Adrenal gland (tissue), 12 donors: ENCODE results near the gene SVBP. TPM values are rescaled to one million over a fixed set of nuclear protein-coding genes. Genes with fewer than 3 reads are reported as not detected.

ENCODE experiments used
- DNase-seq, 7 donors: peaks; one replicate each; pipeline ENCODE4 v3.0.0-alpha.2; 2019 to 2020
- H3K27ac ChIP-seq, 5 donors: fragments of 200-600 bp; sonication (generic) in 4 of 5; 1 replicate in 3 of 5; 2 replicates in 2 of 5; pipeline versions ENCODE4 v1.5.1 to v1.8.0; 2016 to 2020; ENCODE audit warnings: mild to moderate bottlenecking in 1 of 5
- H3K27me3 ChIP-seq: fragments of 200-600 bp; 2 replicates; pipeline ENCODE4 v1.8.0; 2021
- H3K36me3 ChIP-seq, 2 donors: fragments of 200-600 bp; replicated peaks in 1 of 2; 1 replicate in 1 of 2; 2 replicates in 1 of 2; pipeline versions ENCODE4 v1.5.1 to v1.8.0; 2018 to 2022
- H3K4me1 ChIP-seq, 2 donors: fragments of 200-600 bp; replicated peaks in 1 of 2; 1 replicate in 1 of 2; 2 replicates in 1 of 2; pipeline versions ENCODE4 v1.5.1 to v1.8.0; 2018 to 2021
- H3K4me3 ChIP-seq, 4 donors: fragments of 200-600 bp; sonication (generic) in 3 of 4; one replicate each; pipeline ENCODE4 v1.5.1; 2016 to 2018
- H3K9me3 ChIP-seq, 3 donors: fragments of 200-600 bp; sonication (generic) in 1 of 3; replicated peaks in 1 of 3; 1 replicate in 2 of 3; 2 replicates in 1 of 3; pipeline versions ENCODE4 v1.5.1 to v1.8.0; 2016 to 2021
- POLR2A ChIP-seq, 2 donors: fragments of 450-650 bp; IDR thresholded peaks; one replicate each; pipeline ENCODE4 v1.6.1; 2017; ENCODE audit warnings: antibody characterized with exemption in 2 of 2, mild to moderate bottlenecking in 2 of 2, moderate library complexity in 1 of 2
- WGBS, 4 donors: extraction: QIAGEN DNeasy Blood & Tissue Kit in 2 of 4; methylation state at CpG; one replicate each; pipeline versions ENCODE4 v1.1.5 to v1.1.7; 2013 to 2017; 5-methylcytosine and 5-hydroxymethylcytosine counted together
- intact Hi-C, 2 donors: fragments of 100-400 bp; cut with DNase I; formaldehyde crosslinking; loops; one replicate each; pipeline versions ENCODE4 v1.14.1 to v1.15.0; 2022 to 2023
- polyA plus RNA-seq, 3 donors: library from polyadenylated mRNA; stranded (reverse); fragments of 200-250 nt in 2 of 3; fragments of 350-450 nt in 1 of 3; fragmentation: Illumina TruSeq in 1 of 3; extraction: RNeasy Lipid Tissue Mini Kit (QIAGEN cat#74804) in 1 of 3; gene quantifications; one replicate each; pipeline ENCODE4 v1.2.3, GENCODE V29; 2013 to 2014
- total RNA-seq, 9 donors: library from RNA; depleted of rRNA in 4 of 9; stranded (reverse); fragments of >200 nt in 4 of 9; fragments of 120-200 nt in 1 of 9; fragmentation: NEBNext Ultra II Directional in 1 of 9; extraction: Animal tissue kit (Norgen Biotek cat#: 25700) in 1 of 9; gene quantifications; one replicate each; pipeline versions ENCODE4 v1.1.0 to v1.2.4, GENCODE V29; 2013 to 2023
- TF ChIP-seq, protein P1 (sequence below), 6 experiments: fragments of 450-650 bp in 4 of 6; fragments of 200-600 bp in 2 of 6; sonication (generic) in 1 of 6; IDR thresholded peaks; 1 replicate in 5 of 6; 2 replicates in 1 of 6; pipeline versions ENCODE4 v1.5.1 to v1.8.0; 2016 to 2021; ENCODE audit warnings: antibody characterized with exemption in 6 of 6, mild to moderate bottlenecking in 2 of 6, moderate library complexity in 1 of 6
- donor health status: healthy with polysubstance abuse.
- donor health status: Bipolar disorder and iron deficiency.
- donor health status: DM: yes; HTN: yes; CAD: no.
- donor health status: DM: no; HTN: no; CAD: no.
- donor health status: DM: no; HTN: no; CAD: no.
- donor health status: DM: yes; HTN: yes; CAD: no.

The SVBP gene
- total and polyA plus RNA-seq, 12 donors: 4.5 to 41.3 (median 17.2) TPM

DNA sequence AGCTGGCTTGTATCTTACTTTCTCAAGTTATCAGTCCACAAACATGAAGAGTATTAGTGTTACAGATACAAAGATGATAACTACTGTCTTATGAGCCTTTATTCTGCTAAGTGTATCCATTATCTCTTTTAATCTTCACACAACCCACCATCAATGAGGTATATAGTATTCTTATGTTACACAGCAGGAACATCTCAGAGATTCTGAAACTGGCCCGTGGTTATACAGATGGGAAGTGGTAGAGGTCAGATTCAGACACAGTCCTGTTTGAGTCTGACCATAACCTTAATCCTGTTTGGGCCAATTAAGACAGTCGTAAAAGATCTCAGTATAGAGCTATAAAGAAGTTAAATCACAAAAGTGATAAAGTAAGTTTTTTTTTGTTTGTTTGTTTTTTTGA, 37.5 kb downstream of the SVBP start:
- Histone ChIP-seq H3K4me3 (no peak overlapping the region), H3K27me3 (no peaks in the 10 kb centered on the region), H3K27ac (no peak overlapping the region), H3K36me3 (peaks cover 0 to 24% of the 10 kb centered on the region in 2 donors), H3K4me1 (peaks cover 0 to 1% of the 10 kb centered on the region in 2 donors), H3K9me3 (no peaks in the 10 kb centered on the region)
- TF ChIP-seq, protein P1, sequence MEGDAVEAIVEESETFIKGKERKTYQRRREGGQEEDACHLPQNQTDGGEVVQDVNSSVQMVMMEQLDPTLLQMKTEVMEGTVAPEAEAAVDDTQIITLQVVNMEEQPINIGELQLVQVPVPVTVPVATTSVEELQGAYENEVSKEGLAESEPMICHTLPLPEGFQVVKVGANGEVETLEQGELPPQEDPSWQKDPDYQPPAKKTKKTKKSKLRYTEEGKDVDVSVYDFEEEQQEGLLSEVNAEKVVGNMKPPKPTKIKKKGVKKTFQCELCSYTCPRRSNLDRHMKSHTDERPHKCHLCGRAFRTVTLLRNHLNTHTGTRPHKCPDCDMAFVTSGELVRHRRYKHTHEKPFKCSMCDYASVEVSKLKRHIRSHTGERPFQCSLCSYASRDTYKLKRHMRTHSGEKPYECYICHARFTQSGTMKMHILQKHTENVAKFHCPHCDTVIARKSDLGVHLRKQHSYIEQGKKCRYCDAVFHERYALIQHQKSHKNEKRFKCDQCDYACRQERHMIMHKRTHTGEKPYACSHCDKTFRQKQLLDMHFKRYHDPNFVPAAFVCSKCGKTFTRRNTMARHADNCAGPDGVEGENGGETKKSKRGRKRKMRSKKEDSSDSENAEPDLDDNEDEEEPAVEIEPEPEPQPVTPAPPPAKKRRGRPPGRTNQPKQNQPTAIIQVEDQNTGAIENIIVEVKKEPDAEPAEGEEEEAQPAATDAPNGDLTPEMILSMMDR (IDR thresholded peaks at IDR 0.05): no peak
- TF ChIP-seq POLR2A (IDR thresholded peaks at IDR 0.05): no peak
- intact Hi-C loops: loop anchor here in 1 of 2 donors (5.0 kb wide), 1 partner anchor 293 kb away; no protein-coding TSS in a partner anchor
- no peak for DNase-seq
- 70 to 85% (median 81%) methylated on average over 2 of the region's 2 CpGs for WGBS, 4 donors

DNA sequence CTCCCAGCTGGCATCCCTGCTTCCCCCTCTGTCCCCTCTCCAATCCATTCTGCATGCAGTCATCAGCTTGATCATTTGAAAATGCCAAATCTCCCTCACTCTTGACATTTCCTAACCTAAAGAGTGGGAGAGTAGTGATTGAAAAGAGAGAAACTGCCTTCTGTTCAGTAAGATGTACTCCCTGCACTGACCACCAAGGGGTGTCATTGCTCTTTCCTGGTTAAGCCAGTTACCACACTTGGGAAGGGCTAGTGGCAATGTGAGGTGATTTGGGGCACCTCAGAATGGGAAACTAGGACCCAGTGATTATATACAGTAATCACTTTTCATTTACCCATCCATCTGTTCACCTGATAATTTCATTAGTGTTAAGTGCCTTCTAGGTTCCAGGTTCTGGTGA, 39.3 kb downstream of the SVBP start:
- no peaks in the 10 kb centered on the region for H3K9me3 ChIP-seq
- no peaks in the 10 kb centered on the region for H3K4me1 ChIP-seq
- TF ChIP-seq, protein P1 (IDR thresholded peaks at IDR 0.05): peak; percentile 34 to 75 (median 61)
- no peak for TF ChIP-seq POLR2A (IDR thresholded peaks at IDR 0.05)
- no peak overlapping the region for H3K27ac ChIP-seq
- peak in 3 of 7 donors; percentile 25 to 46 (median 38) for DNase-seq
- H3K36me3 ChIP-seq: peaks cover 0 to 33% of the 10 kb centered on the region in 2 donors
- no peaks in the 10 kb centered on the region for H3K27me3 ChIP-seq
- intact Hi-C loops: loop anchor here in 1 of 2 donors (5.0 kb wide), 1 partner anchor 294 kb away; no protein-coding TSS in a partner anchor
- no peak overlapping the region for H3K4me3 ChIP-seq

DNA sequence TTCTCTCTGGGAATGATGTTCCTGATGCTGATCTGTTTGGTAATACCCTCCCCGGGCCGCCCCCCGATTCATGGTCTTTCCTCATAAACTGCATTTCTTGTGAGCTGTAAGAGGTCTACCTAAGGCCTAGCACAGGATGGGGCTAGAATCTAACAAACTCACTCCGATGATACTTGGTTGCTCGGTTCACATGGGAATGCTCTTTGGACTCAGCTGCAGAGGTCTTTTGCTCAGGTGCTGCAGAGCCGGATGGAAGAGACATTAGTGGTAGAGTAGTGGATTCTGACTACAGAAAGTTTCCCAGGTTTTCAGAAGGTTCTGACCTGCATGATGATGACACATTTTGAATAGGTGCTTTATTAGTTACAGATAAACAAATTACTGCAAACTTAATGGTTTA, 40.7 kb downstream of the SVBP start:
- peaks cover 0 to under 1% of the 10 kb centered on the region in 2 donors for H3K4me1 ChIP-seq
- H3K4me3 ChIP-seq: no peak overlapping the region
- no peak for DNase-seq
- H3K27me3 ChIP-seq: no peaks in the 10 kb centered on the region
- TF ChIP-seq, protein P1 (IDR thresholded peaks at IDR 0.05): no peak
- TF ChIP-seq POLR2A (IDR thresholded peaks at IDR 0.05): no peak
- WGBS, 4 donors: 96 to 97% (median 96%) methylated on average over 6 of the region's 6 CpGs
- H3K9me3 ChIP-seq: no peaks in the 10 kb centered on the region
- no peak overlapping the region for H3K27ac ChIP-seq
- intact Hi-C loops: loop anchor here in 1 of 2 donors (5.0 kb wide), 1 partner anchor 296 kb away; no protein-coding TSS in a partner anchor
- peaks cover 0 to 33% of the 10 kb centered on the region in 2 donors for H3K36me3 ChIP-seq

DNA sequence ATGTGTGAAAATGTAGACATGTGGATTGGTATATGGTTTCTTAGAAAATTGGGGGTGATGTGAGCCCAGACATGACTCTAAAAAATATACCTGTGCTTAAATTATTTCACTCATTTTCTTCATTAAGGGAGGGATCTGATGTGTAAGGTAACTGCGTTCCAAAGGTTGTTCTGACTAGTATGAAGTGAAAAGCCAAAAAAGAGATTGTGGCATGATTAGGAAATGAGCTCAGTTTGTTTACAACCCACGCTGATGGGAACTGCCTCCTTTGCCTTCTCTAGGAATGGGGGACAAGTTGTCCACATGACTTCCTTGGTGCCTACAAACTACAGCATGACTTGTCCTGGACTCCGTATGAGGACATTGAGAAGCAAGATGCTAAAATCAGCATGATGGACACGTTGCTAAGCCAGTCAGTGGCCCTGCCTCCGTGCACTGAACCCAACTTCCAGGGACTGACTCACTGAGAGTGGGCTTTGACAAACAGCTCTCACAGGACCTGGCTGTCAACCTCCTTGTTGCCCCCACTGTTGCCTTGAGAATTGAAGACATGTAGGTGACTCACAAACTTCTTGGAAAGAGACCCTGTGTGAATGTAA, 42.2 kb downstream of the SVBP start:
- Histone ChIP-seq H3K27me3 (no peaks in the 10 kb centered on the region), H3K4me1 (peaks cover 0 to 13% of the 10 kb centered on the region in 2 donors), H3K36me3 (peaks cover 0 to 33% of the 10 kb centered on the region in 2 donors), H3K4me3 (no peak overlapping the region), H3K9me3 (no peaks in the 10 kb centered on the region), H3K27ac (no peak overlapping the region)
- 86 to 91% (median 89%) methylated on average over 2 to 5 of the region's 5 CpGs for WGBS, 4 donors
- intact Hi-C loops: loop anchor here in 1 of 2 donors (5.0 kb wide), 1 partner anchor 297 kb away; no protein-coding TSS in a partner anchor
- DNase-seq: no peak
- no peak for TF ChIP-seq POLR2A (IDR thresholded peaks at IDR 0.05)
- TF ChIP-seq, protein P1 (IDR thresholded peaks at IDR 0.05): no peak
